Astrocyte (in vitro differentiated cells and primary cell): ENCODE results near the gene PSKH1.

Source experiments
- CTCF ChIP-seq: IDR thresholded peaks from 2 replicates; pipeline ENCODE4 v1.5.1; 2011; ENCODE audit warnings: low read depth, mild to moderate bottlenecking, inconsistent platforms, low read length, moderate library complexity; ENCODE audit not compliant: insufficient read depth
- EZH2 ChIP-seq: IDR thresholded peaks from 2 replicates; pipeline ENCODE4 v1.6.1; 2012; ENCODE audit warnings: mild to moderate bottlenecking, low read length, inconsistent platforms; ENCODE audit not compliant: insufficient read depth

- TF ChIP-seq CTCF = no peak
- no peak for TF ChIP-seq EZH2
Measured at GRCh38 chr16:67951485-67951884, 58.4 kb downstream of the PSKH1 start.
